Middle frontal gyrus (tissue), 1 donor: ENCODE data around the gene PSRC1.

Source experiments
- DNase-seq: peaks from one replicate; pipeline ENCODE4 v3.0.0-alpha.2; 2015; ENCODE audit warnings: low spot score; ENCODE audit errors: extremely low spot score

The PSRC1 gene

GRCh38 chr1:109272021-109272799 lies 10.7 kb downstream of the PSRC1 start:
- no peak for DNase-seq

- DNase-seq, result no peak
Observed at GRCh38 chr1:109271458-109271857, 11.5 kb downstream of the PSRC1 start.

- no peak for DNase-seq
Observed at GRCh38 chr1:109270623-109271317, 12.2 kb downstream of the PSRC1 start.

- no peak for DNase-seq
Observed at GRCh38 chr1:109269981-109270622, 12.8 kb downstream of the PSRC1 start.

- no peak for DNase-seq
Observed at GRCh38 chr1:109269212-109269980, 13.5 kb downstream of the PSRC1 start.

GRCh38 chr1:109268431-109269211 lies 14.3 kb downstream of the PSRC1 start:
- no peak for DNase-seq

- DNase-seq, result no peak
Observed at GRCh38 chr1:109267743-109268300, 15.1 kb downstream of the PSRC1 start.

- no peak for DNase-seq
Observed at GRCh38 chr1:109266965-109267364, 16.0 kb downstream of the PSRC1 start.

- no peak for DNase-seq
Observed at GRCh38 chr1:109265741-109266330, 17.1 kb downstream of the PSRC1 start.

GRCh38 chr1:109265016-109265415 lies 17.9 kb downstream of the PSRC1 start:
- DNase-seq, result no peak

GRCh38 chr1:109264379-109264755 lies 18.6 kb downstream of the PSRC1 start:
- DNase-seq, result no peak

- DNase-seq, result peak; percentile 52
Observed at GRCh38 chr1:109263597-109264378, 19.2 kb downstream of the PSRC1 start.

- no peak for DNase-seq
Observed at GRCh38 chr1:109263234-109263596, 19.7 kb downstream of the PSRC1 start.

GRCh38 chr1:109262231-109263055 lies 20.5 kb downstream of the PSRC1 start:
- DNase-seq, result no peak

- no peak for DNase-seq
Observed at GRCh38 chr1:109261578-109261977, 21.4 kb downstream of the PSRC1 start.

GRCh38 chr1:109261006-109261405 lies 21.9 kb downstream of the PSRC1 start:
- no peak for DNase-seq

GRCh38 chr1:109259674-109260557 lies 23.0 kb downstream of the PSRC1 start:
- no peak for DNase-seq
